ENCODE results near the gene AP1G2. TPM values are rescaled to one million over a fixed set of nuclear protein-coding genes. Genes with fewer than 3 reads are reported as not detected.

AP1G2 gene
- total and polyA plus RNA-seq, 2 of the 13 experiments (the other 11 are each of a cell fraction or from before 2014, with no cell fraction given) = 96.9 to 611 TPM

DNA sequence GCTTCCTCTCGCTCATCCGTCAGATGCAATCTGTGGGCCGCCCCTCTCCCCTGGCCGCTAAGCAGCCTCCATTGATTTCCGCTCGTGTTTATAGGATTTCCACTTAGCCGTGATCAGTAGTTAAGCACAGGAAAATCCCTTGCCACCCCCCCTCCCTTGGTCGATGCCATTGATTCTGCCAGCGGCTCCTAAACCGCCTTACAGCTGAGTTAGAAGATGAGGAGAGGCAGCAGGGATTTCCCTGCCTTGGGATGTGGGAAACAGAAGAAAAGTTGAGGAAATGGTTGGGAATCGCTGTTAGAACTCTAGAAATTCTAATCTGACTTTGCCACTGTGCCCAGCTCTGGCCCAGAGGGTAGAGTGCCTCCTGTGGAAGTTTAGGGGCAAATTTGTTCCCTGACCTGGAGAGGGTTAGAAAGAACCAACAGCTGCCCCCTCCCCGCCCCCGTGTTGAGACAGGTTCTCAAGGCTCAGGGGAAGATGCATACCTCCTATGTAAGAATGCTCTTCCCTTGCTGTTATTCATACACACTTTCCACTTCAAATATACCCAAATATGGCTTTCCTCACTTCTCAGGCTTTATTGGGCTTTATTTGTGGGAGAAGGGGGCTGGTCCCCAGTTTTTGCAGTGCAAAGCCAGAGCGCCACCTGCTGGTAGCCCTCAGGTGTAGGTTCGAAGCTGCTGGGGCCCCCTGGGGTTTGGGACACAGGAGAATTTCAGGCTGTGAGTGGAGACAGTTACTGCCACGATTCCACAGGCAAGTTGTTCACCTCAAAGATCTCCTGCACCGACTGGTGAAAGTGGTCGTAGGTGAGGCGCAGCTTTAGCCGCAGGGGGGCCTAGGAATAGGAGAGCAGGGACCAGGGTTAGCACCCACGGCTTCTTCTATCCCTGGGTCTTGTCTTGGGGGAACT lies 8.3 kb downstream of the AP1G2 start (continued):
- TF ChIP-seq ELF3 (CRISPR knock-in tag; IDR thresholded peaks at IDR 0.05) (peak; percentile 21), HIVEP1 (CRISPR knock-in tag; IDR thresholded peaks at IDR 0.05) (peak; percentile 52), ZBTB7B (CRISPR knock-in tag; IDR thresholded peaks at IDR 0.05) (peak; percentile 24; the same call in 1 of the 2 replicates), TBX2 (CRISPR knock-in tag; IDR thresholded peaks at IDR 0.05; ENCODE audit: borderline replicate concordance) (peak; percentile 58), ZNF766 (CRISPR knock-in tag; IDR thresholded peaks at IDR 0.05; ENCODE audit: borderline replicate concordance) (0 out of 2 replicates have a peak, but pooled peaks have one; percentile 14), SMAD3 (CRISPR knock-in tag; IDR thresholded peaks at IDR 0.05) (peak; percentile 55; the same call in 1 of the 2 replicates), ZNF225 (CRISPR knock-in tag; IDR thresholded peaks at IDR 0.05) (peak; percentile 82; the same call in 1 of the 2 replicates), SMARCE1 (IDR thresholded peaks at IDR 0.05; ENCODE audit: borderline replicate concordance) (no peak), ZKSCAN5 (CRISPR knock-in tag; IDR thresholded peaks at IDR 0.05) (no peak), ZNF333 (CRISPR knock-in tag; IDR thresholded peaks at IDR 0.05; ENCODE audit: borderline replicate concordance) (0 out of 2 replicates have a peak, but pooled peaks have one; percentile 74), ZNF552 (CRISPR knock-in tag; IDR thresholded peaks at IDR 0.05; ENCODE audit: borderline replicate concordance) (peak; percentile 73; the same call in 1 of the 2 replicates), SAP130 (CRISPR knock-in tag; IDR thresholded peaks at IDR 0.05; ENCODE audit: low read depth) (no peak), PHF8 (CRISPR knock-in tag; IDR thresholded peaks at IDR 0.05) (peak; percentile 45; the same call in 1 of the 2 replicates)
- TF ChIP-seq, protein P1, sequence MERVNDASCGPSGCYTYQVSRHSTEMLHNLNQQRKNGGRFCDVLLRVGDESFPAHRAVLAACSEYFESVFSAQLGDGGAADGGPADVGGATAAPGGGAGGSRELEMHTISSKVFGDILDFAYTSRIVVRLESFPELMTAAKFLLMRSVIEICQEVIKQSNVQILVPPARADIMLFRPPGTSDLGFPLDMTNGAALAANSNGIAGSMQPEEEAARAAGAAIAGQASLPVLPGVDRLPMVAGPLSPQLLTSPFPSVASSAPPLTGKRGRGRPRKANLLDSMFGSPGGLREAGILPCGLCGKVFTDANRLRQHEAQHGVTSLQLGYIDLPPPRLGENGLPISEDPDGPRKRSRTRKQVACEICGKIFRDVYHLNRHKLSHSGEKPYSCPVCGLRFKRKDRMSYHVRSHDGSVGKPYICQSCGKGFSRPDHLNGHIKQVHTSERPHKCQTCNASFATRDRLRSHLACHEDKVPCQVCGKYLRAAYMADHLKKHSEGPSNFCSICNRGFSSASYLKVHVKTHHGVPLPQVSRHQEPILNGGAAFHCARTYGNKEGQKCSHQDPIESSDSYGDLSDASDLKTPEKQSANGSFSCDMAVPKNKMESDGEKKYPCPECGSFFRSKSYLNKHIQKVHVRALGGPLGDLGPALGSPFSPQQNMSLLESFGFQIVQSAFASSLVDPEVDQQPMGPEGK (CRISPR knock-in tag; IDR thresholded peaks at IDR 0.05) = peak; percentile 90
- TF ChIP-seq, protein P2, sequence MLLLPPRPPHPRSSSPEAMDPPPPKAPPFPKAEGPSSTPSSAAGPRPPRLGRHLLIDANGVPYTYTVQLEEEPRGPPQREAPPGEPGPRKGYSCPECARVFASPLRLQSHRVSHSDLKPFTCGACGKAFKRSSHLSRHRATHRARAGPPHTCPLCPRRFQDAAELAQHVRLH (CRISPR knock-in tag; IDR thresholded peaks at IDR 0.05; ENCODE audit: borderline replicate concordance, low read depth) = peak; percentile 81; the same call in 1 of the 2 replicates
- TF ChIP-seq, protein P3, sequence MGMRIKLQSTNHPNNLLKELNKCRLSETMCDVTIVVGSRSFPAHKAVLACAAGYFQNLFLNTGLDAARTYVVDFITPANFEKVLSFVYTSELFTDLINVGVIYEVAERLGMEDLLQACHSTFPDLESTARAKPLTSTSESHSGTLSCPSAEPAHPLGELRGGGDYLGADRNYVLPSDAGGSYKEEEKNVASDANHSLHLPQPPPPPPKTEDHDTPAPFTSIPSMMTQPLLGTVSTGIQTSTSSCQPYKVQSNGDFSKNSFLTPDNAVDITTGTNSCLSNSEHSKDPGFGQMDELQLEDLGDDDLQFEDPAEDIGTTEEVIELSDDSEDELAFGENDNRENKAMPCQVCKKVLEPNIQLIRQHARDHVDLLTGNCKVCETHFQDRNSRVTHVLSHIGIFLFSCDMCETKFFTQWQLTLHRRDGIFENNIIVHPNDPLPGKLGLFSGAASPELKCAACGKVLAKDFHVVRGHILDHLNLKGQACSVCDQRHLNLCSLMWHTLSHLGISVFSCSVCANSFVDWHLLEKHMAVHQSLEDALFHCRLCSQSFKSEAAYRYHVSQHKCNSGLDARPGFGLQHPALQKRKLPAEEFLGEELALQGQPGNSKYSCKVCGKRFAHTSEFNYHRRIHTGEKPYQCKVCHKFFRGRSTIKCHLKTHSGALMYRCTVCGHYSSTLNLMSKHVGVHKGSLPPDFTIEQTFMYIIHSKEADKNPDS (CRISPR knock-in tag; IDR thresholded peaks at IDR 0.05) = 0 out of 2 replicates have a peak, but pooled peaks have one; percentile 52
- TF ChIP-seq, protein P4, sequence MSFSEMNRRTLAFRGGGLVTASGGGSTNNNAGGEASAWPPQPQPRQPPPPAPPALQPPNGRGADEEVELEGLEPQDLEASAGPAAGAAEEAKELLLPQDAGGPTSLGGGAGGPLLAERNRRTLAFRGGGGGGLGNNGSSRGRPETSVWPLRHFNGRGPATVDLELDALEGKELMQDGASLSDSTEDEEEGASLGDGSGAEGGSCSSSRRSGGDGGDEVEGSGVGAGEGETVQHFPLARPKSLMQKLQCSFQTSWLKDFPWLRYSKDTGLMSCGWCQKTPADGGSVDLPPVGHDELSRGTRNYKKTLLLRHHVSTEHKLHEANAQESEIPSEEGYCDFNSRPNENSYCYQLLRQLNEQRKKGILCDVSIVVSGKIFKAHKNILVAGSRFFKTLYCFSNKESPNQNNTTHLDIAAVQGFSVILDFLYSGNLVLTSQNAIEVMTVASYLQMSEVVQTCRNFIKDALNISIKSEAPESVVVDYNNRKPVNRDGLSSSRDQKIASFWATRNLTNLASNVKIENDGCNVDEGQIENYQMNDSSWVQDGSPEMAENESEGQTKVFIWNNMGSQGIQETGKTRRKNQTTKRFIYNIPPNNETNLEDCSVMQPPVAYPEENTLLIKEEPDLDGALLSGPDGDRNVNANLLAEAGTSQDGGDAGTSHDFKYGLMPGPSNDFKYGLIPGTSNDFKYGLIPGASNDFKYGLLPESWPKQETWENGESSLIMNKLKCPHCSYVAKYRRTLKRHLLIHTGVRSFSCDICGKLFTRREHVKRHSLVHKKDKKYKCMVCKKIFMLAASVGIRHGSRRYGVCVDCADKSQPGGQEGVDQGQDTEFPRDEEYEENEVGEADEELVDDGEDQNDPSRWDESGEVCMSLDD (CRISPR knock-in tag; IDR thresholded peaks at IDR 0.05; ENCODE audit: borderline replicate concordance) = peak; percentile 74; the same call in 1 of the 2 replicates
- TF ChIP-seq, protein P5, sequence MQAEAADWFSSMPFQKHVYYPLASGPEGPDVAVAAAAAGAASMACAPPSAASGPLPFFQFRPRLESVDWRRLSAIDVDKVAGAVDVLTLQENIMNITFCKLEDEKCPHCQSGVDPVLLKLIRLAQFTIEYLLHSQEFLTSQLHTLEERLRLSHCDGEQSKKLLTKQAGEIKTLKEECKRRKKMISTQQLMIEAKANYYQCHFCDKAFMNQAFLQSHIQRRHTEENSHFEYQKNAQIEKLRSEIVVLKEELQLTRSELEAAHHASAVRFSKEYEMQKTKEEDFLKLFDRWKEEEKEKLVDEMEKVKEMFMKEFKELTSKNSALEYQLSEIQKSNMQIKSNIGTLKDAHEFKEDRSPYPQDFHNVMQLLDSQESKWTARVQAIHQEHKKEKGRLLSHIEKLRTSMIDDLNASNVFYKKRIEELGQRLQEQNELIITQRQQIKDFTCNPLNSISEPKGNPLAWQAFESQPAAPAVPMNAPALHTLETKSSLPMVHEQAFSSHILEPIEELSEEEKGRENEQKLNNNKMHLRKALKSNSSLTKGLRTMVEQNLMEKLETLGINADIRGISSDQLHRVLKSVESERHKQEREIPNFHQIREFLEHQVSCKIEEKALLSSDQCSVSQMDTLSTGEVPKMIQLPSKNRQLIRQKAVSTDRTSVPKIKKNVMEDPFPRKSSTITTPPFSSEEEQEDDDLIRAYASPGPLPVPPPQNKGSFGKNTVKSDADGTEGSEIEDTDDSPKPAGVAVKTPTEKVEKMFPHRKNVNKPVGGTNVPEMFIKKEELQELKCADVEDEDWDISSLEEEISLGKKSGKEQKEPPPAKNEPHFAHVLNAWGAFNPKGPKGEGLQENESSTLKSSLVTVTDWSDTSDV (CRISPR knock-in tag; IDR thresholded peaks at IDR 0.05) = no peak
